Stimulated activated naive CD8-positive, alpha-beta T cell treated with anti-CD3 and anti-CD28 coated beads, Interleukin-15, amount 100 ng/mL, for 72 hours (primary cell): Measurements from ENCODE around the gene RAB11FIP4.

Experiments
- ATAC-seq: fragments of 150-1000 bp; cut with Tn5 transposase; 2 replicates; pipeline ENCODE4 v1.10.0; 2021; ENCODE audit warnings: mild to moderate bottlenecking, moderate library complexity
- DNase-seq, 2 donors: peaks; one replicate each; pipeline ENCODE4 v3.0.0; 2021 to 2022
- H3K27ac Mint-ChIP-seq, 2 donors: one replicate each; pipeline ENCODE4 v1.8.0; 2022; ENCODE audit warnings: mild to moderate bottlenecking in 2 of 2, mixed read lengths in 2 of 2, moderate library complexity in 2 of 2
- H3K27me3 Mint-ChIP-seq: one replicate; pipeline ENCODE4 v1.8.0; 2022; ENCODE audit warnings: mixed read lengths
- H3K4me1 Mint-ChIP-seq: one replicate; pipeline ENCODE4 v1.8.0; 2022; ENCODE audit warnings: mild to moderate bottlenecking, mixed read lengths
- H3K4me3 Mint-ChIP-seq, 2 donors: one replicate each; pipeline ENCODE4 v1.8.0; 2022; ENCODE audit warnings: mild to moderate bottlenecking in 2 of 2, mixed read lengths in 2 of 2, moderate library complexity in 1 of 2
- H3K9me3 Mint-ChIP-seq, 2 donors: one replicate each; pipeline ENCODE4 v1.8.0; 2022; ENCODE audit warnings: mixed read lengths in 2 of 2

RAB11FIP4 gene

GRCh38 chr17:31393749-31394146 lies 2.3 kb downstream of the RAB11FIP4 start:
- Mint-ChIP-seq H3K4me1 (peaks cover 21% of the 10 kb centered on the region), H3K9me3 (no peaks in the 10 kb centered on the region), H3K4me3 (no peak overlapping the region), H3K27me3 (peaks cover 72% of the 10 kb centered on the region), H3K27ac (no peak overlapping the region)
- DNase-seq (no peak), ATAC-seq (no peak)

DNA sequence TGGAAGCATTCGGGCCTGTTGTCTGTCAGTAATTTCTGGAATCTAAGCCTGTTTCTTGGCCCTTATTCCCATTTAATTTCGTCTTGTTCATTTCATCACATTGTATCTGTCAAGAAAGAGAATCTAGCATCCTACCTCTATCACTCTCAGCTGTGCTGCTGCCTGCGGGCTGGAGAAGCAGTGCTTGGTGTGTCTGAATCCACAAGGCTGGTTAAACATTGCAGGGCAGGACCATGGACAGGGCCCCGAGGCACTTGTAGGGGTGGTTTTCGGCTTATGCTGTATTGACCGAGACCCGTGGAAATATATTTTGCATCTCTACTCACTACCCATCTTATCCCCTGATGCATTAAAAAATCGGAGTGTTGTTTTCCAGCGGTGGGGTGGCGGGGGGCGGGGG lies 3.1 kb downstream of the RAB11FIP4 start:
- Mint-ChIP-seq H3K27me3 (peaks cover 65% of the 10 kb centered on the region), H3K9me3 (no peaks in the 10 kb centered on the region), H3K4me1 (peaks cover 21% of the 10 kb centered on the region), H3K27ac (no peak overlapping the region), H3K4me3 (no peak overlapping the region)
- peak in 1 of 2 donors; percentile 32 for DNase-seq
- ATAC-seq: no peak

- Mint-ChIP-seq H3K9me3 (no peaks in the 10 kb centered on the region), H3K4me1 (peaks cover 5% of the 10 kb centered on the region), H3K27ac (no peak overlapping the region), H3K4me3 (no peak overlapping the region), H3K27me3 (peaks cover 43% of the 10 kb centered on the region)
- ATAC-seq: no peak
- DNase-seq: no peak
Measured at GRCh38 chr17:31397256-31397939, 5.9 kb downstream of the RAB11FIP4 start.

- ATAC-seq (no peak), DNase-seq (no peak)
- Mint-ChIP-seq H3K27ac (no peak overlapping the region), H3K27me3 (peaks cover 30% of the 10 kb centered on the region), H3K9me3 (no peaks in the 10 kb centered on the region), H3K4me3 (no peak overlapping the region), H3K4me1 (no peaks in the 10 kb centered on the region)
Measured at GRCh38 chr17:31398381-31399311, 7.2 kb downstream of the RAB11FIP4 start.

DNA sequence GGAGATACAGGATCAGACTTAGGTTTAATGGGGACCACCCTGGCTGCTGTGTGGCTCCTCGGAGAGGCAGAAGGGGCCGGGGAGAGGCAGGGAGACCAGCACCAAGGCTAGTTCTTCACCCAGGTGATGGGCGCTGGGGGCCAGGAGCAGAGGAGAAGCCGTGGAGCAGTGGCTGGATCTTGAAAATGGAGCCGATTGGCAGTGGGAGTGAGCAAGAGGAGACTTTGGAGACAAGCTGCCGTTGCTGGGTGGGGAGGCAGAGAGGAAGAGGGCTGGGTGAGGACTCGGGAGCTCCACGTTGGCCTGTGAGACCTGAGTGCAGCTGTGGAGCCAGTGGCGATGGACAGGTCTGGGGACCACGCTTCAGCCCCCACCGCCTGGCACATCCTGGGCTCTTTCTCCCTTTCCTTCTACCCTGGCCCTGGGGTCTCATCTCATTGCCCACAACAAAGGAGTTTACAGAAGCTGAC lies 9.0 kb downstream of the RAB11FIP4 start:
- Mint-ChIP-seq H3K27me3 (peaks cover 14% of the 10 kb centered on the region), H3K9me3 (no peaks in the 10 kb centered on the region), H3K27ac (peak overlapping the region in 1 of 2 donors; percentile 56), H3K4me3 (no peak overlapping the region), H3K4me1 (no peaks in the 10 kb centered on the region)
- DNase-seq (no peak), ATAC-seq (no peak)

- H3K27ac Mint-ChIP-seq: peak overlapping the region in 1 of 2 donors; percentile 6
- no peak for DNase-seq
- no peaks in the 10 kb centered on the region for H3K9me3 Mint-ChIP-seq
- ATAC-seq: no peak
- H3K4me3 Mint-ChIP-seq: no peak overlapping the region
- H3K4me1 Mint-ChIP-seq: no peaks in the 10 kb centered on the region
- peaks cover 7% of the 10 kb centered on the region for H3K27me3 Mint-ChIP-seq
Measured at GRCh38 chr17:31401456-31402254, 10.2 kb downstream of the RAB11FIP4 start.

DNA sequence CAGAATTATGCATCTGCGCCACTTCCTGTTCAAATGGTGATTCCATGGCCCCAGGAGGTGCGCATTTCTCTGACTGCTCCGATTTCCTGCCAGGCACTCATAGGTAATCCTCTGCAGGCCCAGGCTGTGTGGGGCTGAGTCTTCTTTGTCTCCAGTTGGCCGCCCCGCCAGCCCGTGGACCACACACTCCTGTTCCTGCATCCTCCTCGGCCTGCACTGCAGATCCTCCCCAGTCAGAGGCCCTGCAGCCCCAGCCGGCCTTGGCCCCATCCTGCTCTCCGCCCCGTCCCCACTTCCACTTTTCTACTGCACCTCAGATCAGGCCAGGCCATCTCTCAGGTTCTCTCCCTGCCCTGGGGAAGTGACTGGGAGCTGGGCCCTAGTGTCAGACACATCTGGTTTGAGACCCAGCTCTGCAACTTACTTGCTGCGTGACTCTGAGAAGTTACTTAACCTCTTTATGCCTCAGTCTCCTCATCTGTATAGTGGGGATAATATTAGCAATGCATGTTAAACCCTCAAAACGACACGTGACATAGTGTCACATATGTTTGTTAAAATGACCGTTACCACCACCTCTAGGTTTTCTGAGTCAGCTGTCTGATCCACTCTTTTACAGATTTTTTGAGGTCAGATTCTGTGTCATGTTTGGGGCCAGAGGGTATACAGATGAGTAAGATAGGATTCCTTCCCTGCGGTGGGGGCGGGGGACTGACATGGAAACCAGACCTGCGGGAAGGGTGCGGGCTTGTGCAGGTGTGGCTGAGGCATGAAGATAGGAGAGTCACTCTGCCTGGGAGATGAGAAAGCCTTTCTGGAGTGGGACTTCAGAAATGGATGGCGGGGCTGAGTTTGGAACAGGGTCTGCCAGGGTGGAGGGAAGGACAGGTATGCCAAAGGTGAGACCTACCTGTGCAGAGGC lies 12.8 kb downstream of the RAB11FIP4 start:
- ATAC-seq: no peak

DNA sequence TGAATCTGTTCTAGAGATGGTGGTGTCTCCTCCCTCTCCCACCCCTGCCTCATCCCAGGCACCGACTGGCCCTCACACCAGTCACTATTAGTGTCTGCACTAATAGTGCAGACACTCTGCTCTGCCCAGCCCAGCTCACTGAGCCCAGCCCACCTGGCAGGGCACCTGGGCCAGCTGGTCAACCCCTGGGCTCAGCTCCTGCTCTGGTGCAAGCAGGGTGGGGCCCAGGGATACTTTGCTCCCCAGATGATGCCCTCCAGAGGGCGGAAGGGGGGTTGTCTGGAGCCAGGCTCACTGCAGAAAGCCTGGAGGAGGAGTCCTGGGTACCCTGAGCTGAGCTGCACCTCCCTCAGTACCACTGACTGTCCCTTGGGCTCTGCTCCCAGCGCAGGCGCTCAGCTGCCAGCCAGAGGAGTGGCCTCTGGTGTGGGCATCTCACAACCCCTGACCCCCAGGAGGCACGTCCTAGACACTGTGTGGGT lies 14.5 kb downstream of the RAB11FIP4 start:
- no peak for DNase-seq
- Mint-ChIP-seq H3K27ac (no peak overlapping the region), H3K4me3 (no peak overlapping the region), H3K4me1 (no peaks in the 10 kb centered on the region), H3K27me3 (no peaks in the 10 kb centered on the region), H3K9me3 (no peaks in the 10 kb centered on the region)
- ATAC-seq: no peak

More for the DNA sequence above, 12.8 kb downstream of the RAB11FIP4 start:
- Mint-ChIP-seq H3K4me1 (no peaks in the 10 kb centered on the region), H3K4me3 (no peak overlapping the region), H3K9me3 (no peaks in the 10 kb centered on the region), H3K27me3 (no peaks in the 10 kb centered on the region), H3K27ac (peak overlapping the region in 1 of 2 donors; percentile 81)
- DNase-seq: no peak

- Mint-ChIP-seq H3K9me3 (no peaks in the 10 kb centered on the region), H3K4me1 (no peaks in the 10 kb centered on the region), H3K4me3 (no peak overlapping the region), H3K27ac (no peak overlapping the region), H3K27me3 (no peaks in the 10 kb centered on the region)
- DNase-seq: no peak
- no peak for ATAC-seq
Measured at GRCh38 chr17:31408586-31408985, 17.1 kb downstream of the RAB11FIP4 start.

DNA sequence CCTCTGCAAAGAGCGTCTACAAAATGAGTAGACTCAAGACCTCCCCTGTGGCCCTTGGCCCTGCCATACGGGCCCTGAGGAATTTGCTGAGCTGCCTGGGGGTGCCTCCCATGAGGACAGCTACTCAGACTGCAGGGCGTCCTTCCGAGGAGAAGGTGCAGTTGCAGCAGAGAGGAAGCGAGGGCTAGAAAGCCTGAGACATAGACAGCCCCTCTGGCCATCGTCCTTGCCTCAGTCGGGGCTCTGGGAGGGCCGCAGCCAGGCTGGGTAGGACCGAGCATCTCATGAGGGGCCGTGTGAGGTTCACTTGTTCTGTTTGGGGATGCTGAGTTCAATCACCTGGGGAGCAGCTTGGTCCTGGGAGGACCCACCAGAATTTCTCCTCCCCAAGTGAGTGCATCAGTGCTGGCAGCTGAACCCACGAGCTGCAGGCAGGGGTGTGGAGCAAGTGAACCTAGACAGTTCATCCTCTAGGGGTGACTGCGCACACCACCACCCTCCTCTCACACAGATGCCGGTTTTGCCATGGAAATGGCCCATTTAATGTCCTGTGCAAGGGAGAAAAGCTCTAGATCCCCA lies 20.3 kb downstream of the RAB11FIP4 start:
- Mint-ChIP-seq H3K9me3 (no peaks in the 10 kb centered on the region), H3K4me3 (no peak overlapping the region), H3K27ac (no peak overlapping the region), H3K27me3 (no peaks in the 10 kb centered on the region), H3K4me1 (no peaks in the 10 kb centered on the region)
- DNase-seq (no peak), ATAC-seq (no peak)

GRCh38 chr17:31412511-31412910 lies 21.0 kb downstream of the RAB11FIP4 start:
- no peak for DNase-seq
- H3K27ac Mint-ChIP-seq: no peak overlapping the region
- ATAC-seq: no peak
- H3K4me1 Mint-ChIP-seq: no peaks in the 10 kb centered on the region
- H3K27me3 Mint-ChIP-seq: no peaks in the 10 kb centered on the region
- H3K4me3 Mint-ChIP-seq: no peak overlapping the region
- H3K9me3 Mint-ChIP-seq: no peaks in the 10 kb centered on the region

DNA sequence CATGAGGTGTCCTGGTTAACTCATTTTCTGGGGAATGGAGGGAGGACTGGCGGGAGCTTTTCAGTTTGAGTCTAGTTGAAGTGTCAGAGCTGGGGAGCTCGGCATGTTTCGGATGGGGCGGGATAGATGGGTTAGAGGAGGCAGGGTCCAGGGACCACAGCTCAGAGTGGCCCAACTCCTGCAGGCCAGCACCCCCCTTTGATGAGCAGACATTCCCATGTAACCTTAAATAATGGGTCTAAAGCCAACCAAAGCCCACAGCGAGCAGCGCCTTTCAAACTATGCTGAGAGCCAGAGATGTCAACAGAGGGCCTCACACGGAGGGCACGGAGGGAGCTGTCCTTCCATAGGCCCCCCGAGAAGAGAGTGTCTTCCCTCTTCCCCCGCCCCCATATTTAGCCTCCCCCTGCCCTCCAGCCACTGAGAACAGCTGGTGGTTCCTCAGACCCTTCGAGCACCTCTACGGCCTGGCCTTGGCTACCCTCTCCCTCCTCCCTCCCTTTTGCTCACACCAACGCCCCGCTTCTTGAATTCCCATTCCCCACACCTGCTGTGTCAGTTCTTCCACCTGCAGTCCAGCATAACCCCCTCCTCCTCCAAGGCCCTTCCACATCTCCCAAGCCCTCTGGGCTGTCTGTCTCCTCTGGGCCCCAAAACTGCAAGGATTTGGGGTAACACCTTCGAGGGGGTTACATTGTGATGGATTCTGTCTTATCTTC lies 21.8 kb downstream of the RAB11FIP4 start:
- no peak overlapping the region for H3K27ac Mint-ChIP-seq
- no peaks in the 10 kb centered on the region for H3K9me3 Mint-ChIP-seq
- no peaks in the 10 kb centered on the region for H3K4me1 Mint-ChIP-seq
- H3K27me3 Mint-ChIP-seq: no peaks in the 10 kb centered on the region
- no peak overlapping the region for H3K4me3 Mint-ChIP-seq
- DNase-seq: no peak
- no peak for ATAC-seq

- H3K27ac Mint-ChIP-seq: peak overlapping the region in 1 of 2 donors; percentile 14
- no peak overlapping the region for H3K4me3 Mint-ChIP-seq
- DNase-seq (no peak), ATAC-seq (no peak)
- H3K27me3 Mint-ChIP-seq: no peaks in the 10 kb centered on the region
- no peaks in the 10 kb centered on the region for H3K9me3 Mint-ChIP-seq
- no peaks in the 10 kb centered on the region for H3K4me1 Mint-ChIP-seq
Measured at GRCh38 chr17:31413874-31414549, 22.5 kb downstream of the RAB11FIP4 start.
